ENCODE measurements around the gene TOPAZ1. TPM values are rescaled to one million over a fixed set of nuclear protein-coding genes. Genes with fewer than 3 reads are reported as not detected.

Gene TOPAZ1
- total and polyA plus RNA-seq, 2 of the 8 experiments (the other 6 are each of a cell fraction or from before 2014, with no cell fraction given): not detected

- Histone ChIP-seq H3K23ac (ENCODE audit: insufficient read length) (no peak overlapping the region), H3K27me3 (replicated peaks in 1 of 4; ENCODE audit: control insufficient read depth in 3 of 4, extremely low read depth in 1 of 4, insufficient read depth in 3 of 4, low read length in 3 of 4) (no peaks in the 10 kb centered on the region), H4K8ac (ENCODE audit: extremely low read depth, insufficient read depth, low read length) (no peak overlapping the region), H3K4me2 (ENCODE audit: insufficient read depth in 1 of 2, low read depth in 2 of 2, low read length in 2 of 2) (no peak overlapping the region), H3K9ac (replicated peaks in 1 of 4; ENCODE audit: extremely low read depth in 1 of 4, low read depth in 3 of 4, low read length in 3 of 4) (no peak overlapping the region), H3K9me3 (ENCODE audit: insufficient read depth in 2 of 2, low read depth in 1 of 2, low read length in 1 of 2) (peaks cover 2 to 9% of the 10 kb centered on the region in 2 experiments; a peak in 1 of 4 replicates), H3K36me3 (ENCODE audit: control insufficient read depth in 2 of 4, insufficient read depth in 4 of 4, low read length in 3 of 4) (no peaks in the 10 kb centered on the region), H3K4me1 (replicated peaks in 1 of 4; ENCODE audit: control insufficient read depth in 3 of 4, insufficient read depth in 4 of 4, low read length in 3 of 4) (no peaks in the 10 kb centered on the region), H3K27ac (ENCODE audit: low read depth, low read length) (no peak overlapping the region), H4K5ac (ENCODE audit: insufficient read length, low read depth, low read length) (no peak overlapping the region), H4K20me1 (replicated peaks in 1 of 2; ENCODE audit: control insufficient read depth in 1 of 2, insufficient read depth in 2 of 2, low read length in 2 of 2) (no peaks in the 10 kb centered on the region), H4K91ac (replicated peaks; ENCODE audit: insufficient read length, low read length) (no peak overlapping the region), H3K18ac (ENCODE audit: extremely low read depth, low read length) (no peak overlapping the region), H2AFZ (ENCODE audit: low read length) (no peak overlapping the region), H3K14ac (ENCODE audit: insufficient read length) (no peak overlapping the region), H2BK120ac (replicated peaks; ENCODE audit: low read depth, low read length) (no peak overlapping the region), H3K4ac (replicated peaks; ENCODE audit: insufficient read length, low read depth, low read length) (no peak overlapping the region), H2BK20ac (ENCODE audit: low read length) (no peak overlapping the region), H3K79me2 (ENCODE audit: control insufficient read depth in 1 of 2, insufficient read depth in 2 of 2, low read length in 2 of 2) (no peaks in the 10 kb centered on the region), H3K56ac (replicated peaks; ENCODE audit: insufficient read length, low read depth, low read length) (no peak overlapping the region), H3K79me1 (ENCODE audit: low read depth, low read length) (no peaks in the 10 kb centered on the region), H3K23me2 (ENCODE audit: low read depth, low read length) (no peaks in the 10 kb centered on the region), H2BK5ac (ENCODE audit: low read depth, low read length) (no peak overlapping the region), H2BK15ac (ENCODE audit: low read length) (no peak overlapping the region), H3K4me3 (ENCODE audit: extremely low read depth in 1 of 4, insufficient read depth in 2 of 4, low read depth in 3 of 4, low read length in 4 of 4) (no peak overlapping the region), H2AK5ac (ENCODE audit: low read depth, low read length) (no peak overlapping the region), H2BK12ac (ENCODE audit: low read depth, low read length) (no peak overlapping the region)
- CTCF ChIA-PET (ENCODE audit: partially characterized antibody): interaction anchor here (0.8 to 1.0 kb wide), 2 partner anchors 11 to 479 kb away, joined by 3 to 4 read pairs; no protein-coding TSS in a partner anchor
- TF ChIP-seq TCF12 (IDR thresholded peaks at IDR 0.05; ENCODE audit: low read depth, low read length) (no peak), USF2 (IDR thresholded peaks at IDR 0.05; ENCODE audit: low read length) (no peak), E2F6 (IDR thresholded peaks at IDR 0.05) (no peak), KDM5A (IDR thresholded peaks at IDR 0.05; ENCODE audit: low read length) (no peak), EGR1 (IDR thresholded peaks at IDR 0.05; ENCODE audit: borderline replicate concordance, low read depth, low read length) (no peak), BACH1 (IDR thresholded peaks at IDR 0.05; ENCODE audit: low read length) (no peak), ZNF274 (IDR thresholded peaks at IDR 0.05; ENCODE audit: borderline replicate concordance, extremely low read depth, low read length) (no peak), TAF7 (optimal IDR thresholded peaks at IDR 0.05; ENCODE audit: borderline replicate concordance, low read depth, low read length) (no peak), JUN (IDR thresholded peaks at IDR 0.05; ENCODE audit: low read depth, low read length) (no peak), KDM4A (IDR thresholded peaks at IDR 0.05; ENCODE audit: low read depth, low read length, severe bottlenecking) (no peak), HDAC6 (IDR thresholded peaks at IDR 0.05; ENCODE audit: low read depth, low read length) (no peak)
- 76% methylated on average over 1 of the region's 1 CpG; no CpG with 5 or more reads in 1 of the 2 experiments for WGBS, 2 experiments (ENCODE audit: extremely low coverage in 1 of 2, insufficient coverage in 1 of 2, insufficient read length in 1 of 2, insufficient replicate concordance in 2 of 2, low coverage in 1 of 2, low lambda C conversion rate in 2 of 2, missing lambda C conversion rate in 1 of 2)
- FAIRE-seq: no peak
- POLR2A ChIA-PET (ENCODE audit: partially characterized antibody): no interaction called here
- no peak for DNase-seq (ENCODE audit: low read depth in 1 of 2, low spot score in 2 of 2)
These were observed 6.5 kb downstream of the TOPAZ1 start for GRCh38 chr3:44248152-44248551.

All from H1 (cell line).